CD4-positive, alpha-beta T cell treated with Interleukin-4 for 1 hour (primary cell): Measurements from ENCODE around the gene PPARGC1A.

Experiments
- DNase-seq, 2 donors: peaks; one replicate each; pipeline ENCODE4 v3.0.0-alpha.2; 2020 to 2022

The PPARGC1A gene

GRCh38 chr4:23835774-23836478, 53.9 kb downstream of the PPARGC1A start:
- no peak for DNase-seq

GRCh38 chr4:23828779-23829178, 61.1 kb downstream of the PPARGC1A start:
- DNase-seq: no peak

- DNase-seq: no peak
Observed at GRCh38 chr4:23828020-23828715, 61.7 kb downstream of the PPARGC1A start.

- no peak for DNase-seq
Observed at GRCh38 chr4:23822181-23822580, 67.7 kb downstream of the PPARGC1A start.

- DNase-seq: no peak
Observed at GRCh38 chr4:23819041-23819511, 70.8 kb downstream of the PPARGC1A start.

GRCh38 chr4:23818097-23818885, 71.6 kb downstream of the PPARGC1A start:
- no peak for DNase-seq

- DNase-seq: no peak
Observed at GRCh38 chr4:23814996-23815660, 74.7 kb downstream of the PPARGC1A start.

GRCh38 chr4:23814587-23814986, 75.3 kb downstream of the PPARGC1A start:
- DNase-seq: no peak

GRCh38 chr4:23811161-23811560, 78.7 kb downstream of the PPARGC1A start:
- DNase-seq: no peak

GRCh38 chr4:23805450-23805851, 84.4 kb downstream of the PPARGC1A start:
- no peak for DNase-seq

GRCh38 chr4:23789762-23790161, 100.1 kb downstream of the PPARGC1A start:
- DNase-seq: no peak

GRCh38 chr4:23788460-23788859, 101.4 kb downstream of the PPARGC1A start:
- DNase-seq: no peak

GRCh38 chr4:23788027-23788426, 101.8 kb downstream of the PPARGC1A start:
- DNase-seq: no peak

GRCh38 chr4:23782778-23783437, 106.9 kb downstream of the PPARGC1A start:
- no peak for DNase-seq

- DNase-seq: no peak
Observed at GRCh38 chr4:23779839-23780238, 110.0 kb downstream of the PPARGC1A start.

- DNase-seq: no peak
Observed at GRCh38 chr4:23779422-23779821, 110.4 kb downstream of the PPARGC1A start.

GRCh38 chr4:23775694-23776093, 114.2 kb downstream of the PPARGC1A start:
- no peak for DNase-seq

GRCh38 chr4:23774909-23775308, 114.9 kb downstream of the PPARGC1A start:
- no peak for DNase-seq

GRCh38 chr4:23773884-23774636, 115.8 kb downstream of the PPARGC1A start:
- DNase-seq: no peak

GRCh38 chr4:23770011-23770410, 119.8 kb downstream of the PPARGC1A start:
- no peak for DNase-seq

GRCh38 chr4:23769406-23769805, 120.4 kb downstream of the PPARGC1A start:
- DNase-seq: no peak

GRCh38 chr4:23768541-23768940, 121.3 kb downstream of the PPARGC1A start:
- no peak for DNase-seq
